LHCN-M2 (cell line): ENCODE results near the gene TTC28. TPM values are rescaled to one million over a fixed set of nuclear protein-coding genes. Genes with fewer than 3 reads are reported as not detected.
A peak's percentile ranks its signal among the peaks of the same experiment; 100 is the strongest.

Experiments used
- DNase-seq: peaks from one replicate; pipeline ENCODE4 v3.0.0-alpha.2; 2012; ENCODE audit warnings: low read depth
- total RNA-seq: library from RNA; depleted of rRNA; stranded (reverse); fragments of >200 nt; gene quantifications from 2 replicates; pipeline ENCODE4 v1.2.3, GENCODE V29; 2014

TTC28 gene
- total RNA-seq, 1 experiment from 2014 or later: 7.1 TPM

DNA sequence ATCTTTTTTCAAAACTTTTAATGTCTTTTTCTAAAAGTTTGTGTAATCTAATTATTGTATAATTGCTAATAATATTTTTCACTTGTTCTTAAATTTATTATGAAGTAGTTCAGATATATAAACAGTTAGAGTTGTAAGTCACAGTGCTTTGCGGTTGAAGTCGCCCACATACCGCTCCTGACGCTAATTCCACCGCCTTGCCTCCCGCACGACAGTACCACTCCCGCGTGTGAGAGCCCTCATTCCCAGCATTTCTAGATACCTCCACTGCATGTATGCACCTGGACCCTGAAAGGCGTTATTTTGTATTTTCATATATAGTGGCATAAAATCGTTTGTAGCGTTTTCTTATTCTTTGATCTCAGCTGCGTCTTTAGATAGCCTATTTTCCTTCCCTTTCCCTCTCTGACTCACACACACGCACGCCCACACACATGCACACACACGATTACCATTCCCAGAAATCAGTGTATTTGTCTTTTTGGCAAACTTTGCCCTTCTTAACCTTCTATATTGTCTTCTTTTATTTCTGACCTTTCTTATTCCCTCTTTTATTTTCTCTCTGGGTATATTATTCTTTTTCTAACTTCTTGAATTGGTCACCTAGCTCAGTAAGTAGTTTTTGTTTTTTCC lies 704.1 kb downstream of the TTC28 start:
- no peak for DNase-seq

GRCh38 chr22:27973846-27974245 lies 705.8 kb downstream of the TTC28 start:
- DNase-seq: no peak

DNA sequence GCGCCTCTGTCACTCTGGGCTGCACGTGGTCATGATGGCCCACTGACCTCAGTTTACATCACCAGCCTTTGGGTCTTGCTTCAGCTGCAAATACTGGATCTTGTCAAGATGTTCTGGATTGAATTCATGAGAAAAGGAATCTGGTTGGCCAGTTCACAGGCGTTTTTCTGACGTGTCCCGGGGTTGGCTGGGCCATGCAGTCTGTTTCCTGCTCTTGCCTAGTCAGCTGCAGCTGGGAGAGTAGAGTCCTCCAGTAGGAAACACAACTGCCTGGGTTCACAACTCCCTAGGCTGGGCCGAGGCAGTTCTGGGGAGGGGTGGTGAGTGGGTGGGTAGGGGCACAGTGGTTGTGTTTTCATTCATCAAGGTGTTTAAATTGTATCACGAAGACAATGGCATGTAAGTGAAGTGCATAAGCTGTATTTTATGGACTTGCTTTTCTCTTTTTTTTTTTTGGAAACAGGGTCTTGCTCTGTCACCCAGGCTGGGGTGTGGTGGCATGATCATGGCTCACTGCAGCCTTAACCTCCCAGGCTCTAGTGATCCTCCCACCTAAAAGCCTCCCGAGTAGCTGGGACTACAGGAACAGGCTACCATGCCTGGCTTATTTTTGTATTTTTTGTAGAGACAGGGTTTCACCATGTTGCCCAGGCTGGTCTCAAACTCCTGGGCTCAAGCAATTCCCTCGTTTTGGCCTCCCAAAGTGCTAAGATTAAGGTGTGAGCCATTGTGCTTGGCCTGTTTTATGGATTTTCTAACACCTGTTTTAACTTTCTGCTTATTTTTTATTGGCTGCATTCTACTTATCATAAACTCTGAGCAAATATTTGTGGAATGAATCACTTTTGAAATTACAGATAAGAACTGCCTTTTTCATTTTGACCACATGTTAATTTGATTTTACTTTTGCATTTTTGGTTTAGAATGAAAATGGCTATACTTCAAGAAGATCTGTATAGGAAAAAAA lies 706.6 kb downstream of the TTC28 start:
- no peak for DNase-seq

GRCh38 chr22:27971926-27972325 lies 707.7 kb downstream of the TTC28 start:
- no peak for DNase-seq

- no peak for DNase-seq
Measured at GRCh38 chr22:27970596-27971220, 708.9 kb downstream of the TTC28 start.

DNA sequence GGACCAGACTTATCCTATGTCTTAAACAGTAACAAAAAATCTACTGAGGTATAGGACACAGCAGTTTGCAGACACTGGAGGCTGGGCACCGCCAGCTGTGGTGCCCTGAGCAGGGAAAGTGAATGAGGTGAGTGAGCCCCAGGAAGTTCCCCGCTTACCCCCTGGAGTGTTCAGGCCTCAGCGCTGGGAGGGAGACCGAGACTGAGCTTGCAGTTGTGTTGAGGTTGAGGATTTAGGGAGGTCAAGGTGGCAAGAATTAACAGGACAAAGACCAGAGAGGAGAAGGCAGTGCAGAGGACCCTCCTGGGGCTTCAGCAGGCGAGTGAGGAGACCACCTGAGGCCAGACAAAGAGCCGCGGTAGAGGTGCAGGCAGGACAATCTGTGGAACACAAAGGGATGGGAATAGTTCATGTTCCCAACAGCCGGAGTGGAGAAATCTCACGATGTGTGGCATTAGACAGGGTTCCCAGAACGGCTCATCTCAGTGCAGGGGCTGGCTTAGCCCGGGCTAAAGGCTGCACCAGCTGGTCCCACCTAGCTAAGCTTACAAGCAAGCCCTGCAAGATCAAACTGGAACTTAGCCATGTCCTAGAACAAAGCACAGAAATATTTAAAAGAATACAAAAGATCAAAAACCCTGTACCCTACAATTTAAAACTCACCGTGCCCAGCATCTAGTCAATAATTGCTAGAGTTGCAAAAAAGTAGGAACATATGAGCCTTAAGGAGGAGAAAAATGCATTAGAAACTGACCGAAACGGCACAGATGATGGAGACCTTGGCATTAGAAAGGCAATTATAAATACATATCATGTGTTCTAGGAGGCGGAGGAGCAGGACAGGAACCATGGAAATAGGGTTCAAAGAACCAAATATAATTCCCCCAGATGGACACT lies 713.2 kb downstream of the TTC28 start:
- no peak for DNase-seq

DNA sequence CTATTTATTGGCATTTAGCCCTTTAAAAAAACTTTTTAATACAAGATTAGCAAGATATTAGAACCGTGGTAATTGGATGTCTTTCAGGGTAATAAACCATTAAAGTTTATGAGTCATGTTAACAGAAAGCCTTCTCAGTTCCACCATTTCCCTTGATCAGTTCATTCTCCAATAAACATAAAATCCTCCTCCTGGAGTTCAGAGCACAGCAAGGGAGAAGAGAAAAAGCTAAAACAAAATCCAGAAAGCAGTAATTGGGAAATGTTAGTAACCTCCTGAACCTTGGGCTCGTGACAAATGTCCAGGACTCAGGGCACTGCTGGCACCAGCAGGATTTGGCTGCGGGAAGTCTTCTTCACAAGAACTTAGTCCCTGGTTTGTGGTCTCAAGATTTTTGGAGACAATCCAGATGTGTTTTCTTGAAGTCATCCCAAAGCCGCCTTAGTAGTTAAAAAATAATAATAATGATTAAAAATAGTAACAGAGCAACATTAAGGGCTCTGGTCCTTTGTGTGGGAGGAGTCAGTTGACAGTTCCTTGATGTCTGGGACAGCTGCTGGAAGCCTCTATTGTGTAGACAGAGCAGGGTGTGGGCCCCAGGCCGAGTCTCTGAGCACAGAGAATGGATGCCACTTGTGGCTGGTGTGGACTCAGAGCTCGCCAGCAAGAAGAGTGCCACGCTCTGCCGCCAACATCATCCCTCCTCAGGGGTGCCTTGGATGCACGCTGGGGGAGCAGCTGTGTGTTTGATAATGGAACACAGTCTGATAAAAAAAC lies 717.2 kb downstream of the TTC28 start:
- DNase-seq: peak; percentile 92

DNA sequence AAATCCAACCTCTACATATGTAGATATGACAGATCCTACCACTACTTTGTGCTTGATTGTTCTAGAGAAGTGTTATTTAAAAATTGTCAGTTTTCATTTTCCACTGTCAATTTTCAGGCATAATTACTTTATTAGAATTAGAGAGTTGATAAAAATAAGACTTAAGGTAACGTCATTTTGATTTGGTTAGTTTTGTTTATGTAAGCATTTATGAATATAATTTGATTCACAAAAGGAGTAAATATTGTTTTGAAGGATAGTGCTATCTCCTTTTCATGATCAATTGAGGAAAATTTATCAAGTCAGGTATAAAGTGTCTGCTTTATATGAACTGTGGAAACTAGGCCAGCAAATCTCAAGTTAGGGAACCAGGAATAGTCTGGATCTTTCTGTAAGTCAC lies 718.0 kb downstream of the TTC28 start:
- DNase-seq: no peak

GRCh38 chr22:27961182-27961581 lies 718.5 kb downstream of the TTC28 start:
- DNase-seq: no peak

DNA sequence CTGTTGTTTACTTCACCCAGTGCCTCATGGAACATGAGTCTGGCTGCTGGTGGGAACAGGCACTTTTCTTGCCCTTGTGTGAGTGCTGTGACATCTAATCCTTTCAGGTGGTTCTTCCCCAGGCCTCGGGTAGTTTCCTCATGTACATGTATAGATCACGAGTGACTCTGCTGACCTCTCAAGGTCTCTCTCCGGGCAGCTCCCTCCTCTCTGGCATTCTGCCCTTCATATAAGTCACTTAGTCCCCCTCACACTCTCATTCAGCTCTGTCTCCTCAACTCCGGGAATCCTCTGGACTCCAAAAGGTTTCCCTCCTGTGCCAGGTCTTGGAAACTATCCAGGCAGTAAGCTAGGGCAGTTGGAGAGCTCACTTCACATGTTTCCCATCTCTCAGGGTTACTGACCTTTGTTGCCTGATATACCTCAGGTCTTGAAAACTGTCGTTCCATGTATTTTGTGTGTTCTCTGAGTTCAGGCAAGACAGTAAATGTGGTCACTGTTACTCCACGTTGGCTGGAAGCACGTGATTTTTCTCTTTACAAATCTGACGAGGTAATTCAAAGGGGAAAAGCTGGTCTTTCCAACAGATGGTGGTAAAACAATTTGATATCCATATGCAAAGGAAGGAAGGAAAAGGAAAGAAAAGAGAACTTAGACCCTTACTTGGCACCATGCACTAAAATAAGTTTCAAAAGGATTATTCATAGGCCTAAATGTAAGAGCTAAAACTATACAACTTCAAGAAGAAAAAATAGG lies 720.1 kb downstream of the TTC28 start:
- no peak for DNase-seq

- DNase-seq: peak; percentile 18
Measured at GRCh38 chr22:27952779-27953178, 726.9 kb downstream of the TTC28 start.

GRCh38 chr22:27952091-27952490 lies 727.5 kb downstream of the TTC28 start:
- peak; percentile 76 for DNase-seq

- no peak for DNase-seq
Measured at GRCh38 chr22:27949421-27949820, 730.2 kb downstream of the TTC28 start.

- no peak for DNase-seq
Measured at GRCh38 chr22:27948569-27948968, 731.1 kb downstream of the TTC28 start.

DNA sequence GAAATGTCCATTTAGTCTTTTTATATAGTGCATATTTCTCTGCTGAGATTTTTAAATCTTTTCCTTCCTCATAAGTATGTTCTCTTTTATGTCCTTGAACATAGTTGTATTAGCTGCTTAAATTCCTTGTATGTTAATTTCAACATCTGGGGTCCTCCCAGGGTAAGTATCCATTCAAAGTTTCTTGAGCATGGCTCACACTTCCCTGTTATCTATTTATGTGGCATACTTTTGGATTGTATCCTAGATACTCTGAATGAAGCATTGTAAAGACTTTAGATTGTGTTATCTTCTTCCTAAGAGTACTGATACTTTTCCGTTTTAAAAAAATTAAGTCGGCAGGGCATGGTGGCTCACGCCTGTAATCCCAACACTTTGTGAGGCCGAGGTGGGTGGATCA lies 732.2 kb downstream of the TTC28 start:
- no peak for DNase-seq

- DNase-seq: no peak
Measured at GRCh38 chr22:27941143-27941542, 738.5 kb downstream of the TTC28 start.

GRCh38 chr22:27937453-27937852 lies 742.2 kb downstream of the TTC28 start:
- DNase-seq: no peak

GRCh38 chr22:27935897-27936296 lies 743.7 kb downstream of the TTC28 start:
- no peak for DNase-seq

- DNase-seq: no peak
Measured at GRCh38 chr22:27934069-27934468, 745.6 kb downstream of the TTC28 start.
